ENCODE measurements around the gene SUFU. TPM values are rescaled to one million over a fixed set of nuclear protein-coding genes. Genes with fewer than 3 reads are reported as not detected.

The SUFU gene
- total RNA-seq, 1 experiment from 2014 or later, result 2.7 TPM

- no peaks in the 10 kb centered on the region for H3K9me3 ChIP-seq (ENCODE audit: low read length)
- TF ChIP-seq EZH2phosphoT487 (IDR thresholded peaks at IDR 0.05; ENCODE audit: borderline replicate concordance, low read length), result no peak
- no peak for TF ChIP-seq EZH2 (IDR thresholded peaks at IDR 0.05; ENCODE audit: low read length, unreplicated experiment)
- TF ChIP-seq, protein P1, sequence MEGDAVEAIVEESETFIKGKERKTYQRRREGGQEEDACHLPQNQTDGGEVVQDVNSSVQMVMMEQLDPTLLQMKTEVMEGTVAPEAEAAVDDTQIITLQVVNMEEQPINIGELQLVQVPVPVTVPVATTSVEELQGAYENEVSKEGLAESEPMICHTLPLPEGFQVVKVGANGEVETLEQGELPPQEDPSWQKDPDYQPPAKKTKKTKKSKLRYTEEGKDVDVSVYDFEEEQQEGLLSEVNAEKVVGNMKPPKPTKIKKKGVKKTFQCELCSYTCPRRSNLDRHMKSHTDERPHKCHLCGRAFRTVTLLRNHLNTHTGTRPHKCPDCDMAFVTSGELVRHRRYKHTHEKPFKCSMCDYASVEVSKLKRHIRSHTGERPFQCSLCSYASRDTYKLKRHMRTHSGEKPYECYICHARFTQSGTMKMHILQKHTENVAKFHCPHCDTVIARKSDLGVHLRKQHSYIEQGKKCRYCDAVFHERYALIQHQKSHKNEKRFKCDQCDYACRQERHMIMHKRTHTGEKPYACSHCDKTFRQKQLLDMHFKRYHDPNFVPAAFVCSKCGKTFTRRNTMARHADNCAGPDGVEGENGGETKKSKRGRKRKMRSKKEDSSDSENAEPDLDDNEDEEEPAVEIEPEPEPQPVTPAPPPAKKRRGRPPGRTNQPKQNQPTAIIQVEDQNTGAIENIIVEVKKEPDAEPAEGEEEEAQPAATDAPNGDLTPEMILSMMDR (conservative IDR thresholded peaks at IDR 0.05; ENCODE audit: low read depth, low read length), result no peak
- H3K4me2 ChIP-seq (ENCODE audit: low read length), result peak overlapping the region; percentile 95
- peak overlapping the region; percentile 49 for H2AFZ ChIP-seq (ENCODE audit: low read length)
- CTCF ChIA-PET, result interaction anchor here (0.5 to 3.4 kb wide), 2 partner anchors 72 to 79 kb away, joined by 3 to 31 read pairs; partner anchors contain the start of gene CUEDC2
- no peak for DNase-seq
- POLR2A ChIA-PET (ENCODE audit: unreplicated experiment), result no interaction called here
- ATAC-seq, result no peak
- peaks cover 14% of the 10 kb centered on the region; the same call in 1 of the 2 replicates for H4K20me1 ChIP-seq (ENCODE audit: low read length)
- peaks cover 30% of the 10 kb centered on the region for H3K4me1 ChIP-seq (ENCODE audit: insufficient read depth, low read length)
- no TSS peak for BruUV-seq (replicated peaks)
- H3K4me3 ChIP-seq (ENCODE audit: low read length), result peak overlapping the region; percentile 92
- H3K9me2 ChIP-seq (replicated peaks; ENCODE audit: low read length), result no peaks in the 10 kb centered on the region
- no peaks in the 10 kb centered on the region for H3K36me3 ChIP-seq (ENCODE audit: low read depth, low read length)
- no peaks in the 10 kb centered on the region for H3K27me3 ChIP-seq (ENCODE audit: low read length)
- peak overlapping the region; percentile 69 for H3K9ac ChIP-seq (ENCODE audit: low read length)
- intact Hi-C loops (cut with micrococcal nuclease), result loop anchor here (5.0 kb wide), 1 partner anchor 208 kb away; the partner anchor contains the start of genes ARL3 and SFXN2
- no peaks in the 10 kb centered on the region for H3F3A ChIP-seq (ENCODE audit: low read length, unreplicated experiment)
- H3K79me2 ChIP-seq (ENCODE audit: low read length), result peaks cover 64% of the 10 kb centered on the region
- H3K27ac ChIP-seq (ENCODE audit: low read length), result no peak overlapping the region
Observed at GRCh38 chr10:102504179-102504975, 605 bp downstream of the SUFU start.

- intact Hi-C loops (cut with micrococcal nuclease), result loop anchor here (5.0 kb wide), 1 partner anchor 207 kb away; the partner anchor contains the start of genes ARL3 and SFXN2
- Histone ChIP-seq H3K27me3 (ENCODE audit: low read length) (no peaks in the 10 kb centered on the region), H3K9ac (ENCODE audit: low read length) (peak overlapping the region; percentile 69; the same call in 1 of the 2 replicates), H3K4me3 (ENCODE audit: low read length) (peak overlapping the region; percentile 92), H3K27ac (ENCODE audit: low read length) (no peak overlapping the region), H3F3A (ENCODE audit: low read length, unreplicated experiment) (no peaks in the 10 kb centered on the region), H3K36me3 (ENCODE audit: low read depth, low read length) (no peaks in the 10 kb centered on the region), H3K9me3 (ENCODE audit: low read length) (no peaks in the 10 kb centered on the region), H2AFZ (ENCODE audit: low read length) (peak overlapping the region; percentile 49), H3K4me2 (ENCODE audit: low read length) (peak overlapping the region; percentile 95), H3K79me2 (ENCODE audit: low read length) (peaks cover 59% of the 10 kb centered on the region), H3K4me1 (ENCODE audit: insufficient read depth, low read length) (peaks cover 35% of the 10 kb centered on the region), H3K9me2 (replicated peaks; ENCODE audit: low read length) (no peaks in the 10 kb centered on the region), H4K20me1 (ENCODE audit: low read length) (peaks cover 12% of the 10 kb centered on the region; the same call in 1 of the 2 replicates)
- no TSS peak for BruUV-seq (replicated peaks)
- ATAC-seq (no peak), DNase-seq (no peak)
- POLR2A ChIA-PET (ENCODE audit: unreplicated experiment), result no interaction called here
- CTCF ChIA-PET, result interaction anchor here (3.4 kb wide), 1 partner anchor 78 kb away, joined by 31 read pairs; no protein-coding TSS in a partner anchor
- TF ChIP-seq EZH2 (IDR thresholded peaks at IDR 0.05; ENCODE audit: low read length, unreplicated experiment) (no peak), EZH2phosphoT487 (IDR thresholded peaks at IDR 0.05; ENCODE audit: borderline replicate concordance, low read length) (no peak)
- TF ChIP-seq, protein P1 (conservative IDR thresholded peaks at IDR 0.05; ENCODE audit: low read depth, low read length), result no peak
Observed at GRCh38 chr10:102504976-102505300, 1.2 kb downstream of the SUFU start.
